Adrenal gland (tissue), 12 donors: Measurements from ENCODE around the gene PPM1J. TPM values are rescaled to one million over a fixed set of nuclear protein-coding genes. Genes with fewer than 3 reads are reported as not detected.
"Not testable (repeated sequence)": the region's sequence is repeated elsewhere in the genome, so short reads cannot be mapped to it uniquely, and the experiment has no call there.

Experiments used
- DNase-seq, 7 donors: peaks; one replicate each; pipeline ENCODE4 v3.0.0-alpha.2; 2019 to 2020
- H3K27ac ChIP-seq, 5 donors: fragments of 200-600 bp; sonication (generic) in 4 of 5; 1 replicate in 3 of 5; 2 replicates in 2 of 5; pipeline versions ENCODE4 v1.5.1 to v1.8.0; 2016 to 2020; ENCODE audit warnings: mild to moderate bottlenecking in 1 of 5
- H3K27me3 ChIP-seq: fragments of 200-600 bp; 2 replicates; pipeline ENCODE4 v1.8.0; 2021
- H3K36me3 ChIP-seq, 2 donors: fragments of 200-600 bp; replicated peaks in 1 of 2; 1 replicate in 1 of 2; 2 replicates in 1 of 2; pipeline versions ENCODE4 v1.5.1 to v1.8.0; 2018 to 2022
- H3K4me1 ChIP-seq, 2 donors: fragments of 200-600 bp; replicated peaks in 1 of 2; 1 replicate in 1 of 2; 2 replicates in 1 of 2; pipeline versions ENCODE4 v1.5.1 to v1.8.0; 2018 to 2021
- H3K4me3 ChIP-seq, 4 donors: fragments of 200-600 bp; sonication (generic) in 3 of 4; one replicate each; pipeline ENCODE4 v1.5.1; 2016 to 2018
- H3K9me3 ChIP-seq, 3 donors: fragments of 200-600 bp; sonication (generic) in 1 of 3; replicated peaks in 1 of 3; 1 replicate in 2 of 3; 2 replicates in 1 of 3; pipeline versions ENCODE4 v1.5.1 to v1.8.0; 2016 to 2021
- POLR2A ChIP-seq, 2 donors: fragments of 450-650 bp; IDR thresholded peaks; one replicate each; pipeline ENCODE4 v1.6.1; 2017; ENCODE audit warnings: antibody characterized with exemption in 2 of 2, mild to moderate bottlenecking in 2 of 2, moderate library complexity in 1 of 2
- WGBS, 4 donors: extraction: QIAGEN DNeasy Blood & Tissue Kit in 2 of 4; methylation state at CpG; one replicate each; pipeline versions ENCODE4 v1.1.5 to v1.1.7; 2013 to 2017; 5-methylcytosine and 5-hydroxymethylcytosine counted together
- intact Hi-C, 2 donors: fragments of 100-400 bp; cut with DNase I; formaldehyde crosslinking; loops; one replicate each; pipeline versions ENCODE4 v1.14.1 to v1.15.0; 2022 to 2023
- polyA plus RNA-seq, 3 donors: library from polyadenylated mRNA; stranded (reverse); fragments of 200-250 nt in 2 of 3; fragments of 350-450 nt in 1 of 3; fragmentation: Illumina TruSeq in 1 of 3; extraction: RNeasy Lipid Tissue Mini Kit (QIAGEN cat#74804) in 1 of 3; gene quantifications; one replicate each; pipeline ENCODE4 v1.2.3, GENCODE V29; 2013 to 2014
- total RNA-seq, 9 donors: library from RNA; depleted of rRNA in 4 of 9; stranded (reverse); fragments of >200 nt in 4 of 9; fragments of 120-200 nt in 1 of 9; fragmentation: NEBNext Ultra II Directional in 1 of 9; extraction: Animal tissue kit (Norgen Biotek cat#: 25700) in 1 of 9; gene quantifications; one replicate each; pipeline versions ENCODE4 v1.1.0 to v1.2.4, GENCODE V29; 2013 to 2023
- TF ChIP-seq, protein P1 (sequence below), 6 experiments: fragments of 450-650 bp in 4 of 6; fragments of 200-600 bp in 2 of 6; sonication (generic) in 1 of 6; IDR thresholded peaks; 1 replicate in 5 of 6; 2 replicates in 1 of 6; pipeline versions ENCODE4 v1.5.1 to v1.8.0; 2016 to 2021; ENCODE audit warnings: antibody characterized with exemption in 6 of 6, mild to moderate bottlenecking in 2 of 6, moderate library complexity in 1 of 6
- donor health status: healthy with polysubstance abuse.
- donor health status: Bipolar disorder and iron deficiency.
- donor health status: DM: yes; HTN: yes; CAD: no.
- donor health status: DM: no; HTN: no; CAD: no.
- donor health status: DM: no; HTN: no; CAD: no.
- donor health status: DM: yes; HTN: yes; CAD: no.

PPM1J gene
- total and polyA plus RNA-seq, 12 donors = 0.31 to 5.1 (median 1.0) TPM; not detected in 1

- no peaks in the 10 kb centered on the region for H3K4me1 ChIP-seq
- TF ChIP-seq POLR2A (IDR thresholded peaks at IDR 0.05) = no peak
- TF ChIP-seq, protein P1, sequence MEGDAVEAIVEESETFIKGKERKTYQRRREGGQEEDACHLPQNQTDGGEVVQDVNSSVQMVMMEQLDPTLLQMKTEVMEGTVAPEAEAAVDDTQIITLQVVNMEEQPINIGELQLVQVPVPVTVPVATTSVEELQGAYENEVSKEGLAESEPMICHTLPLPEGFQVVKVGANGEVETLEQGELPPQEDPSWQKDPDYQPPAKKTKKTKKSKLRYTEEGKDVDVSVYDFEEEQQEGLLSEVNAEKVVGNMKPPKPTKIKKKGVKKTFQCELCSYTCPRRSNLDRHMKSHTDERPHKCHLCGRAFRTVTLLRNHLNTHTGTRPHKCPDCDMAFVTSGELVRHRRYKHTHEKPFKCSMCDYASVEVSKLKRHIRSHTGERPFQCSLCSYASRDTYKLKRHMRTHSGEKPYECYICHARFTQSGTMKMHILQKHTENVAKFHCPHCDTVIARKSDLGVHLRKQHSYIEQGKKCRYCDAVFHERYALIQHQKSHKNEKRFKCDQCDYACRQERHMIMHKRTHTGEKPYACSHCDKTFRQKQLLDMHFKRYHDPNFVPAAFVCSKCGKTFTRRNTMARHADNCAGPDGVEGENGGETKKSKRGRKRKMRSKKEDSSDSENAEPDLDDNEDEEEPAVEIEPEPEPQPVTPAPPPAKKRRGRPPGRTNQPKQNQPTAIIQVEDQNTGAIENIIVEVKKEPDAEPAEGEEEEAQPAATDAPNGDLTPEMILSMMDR (IDR thresholded peaks at IDR 0.05) = no peak
- intact Hi-C loops = loop anchor here in 1 of 2 donors (10.0 kb wide), 1 partner anchor 315 kb away; no protein-coding TSS in a partner anchor
- DNase-seq = no peak
- no peaks in the 10 kb centered on the region for H3K36me3 ChIP-seq
- H3K4me3 ChIP-seq = no peak overlapping the region
- H3K9me3 ChIP-seq = no peaks in the 10 kb centered on the region
- 68 to 100% (median 78%) methylated on average over 1 of the region's 1 CpG for WGBS, 4 donors
- no peaks in the 10 kb centered on the region for H3K27me3 ChIP-seq
- H3K27ac ChIP-seq = no peak overlapping the region
Observed at GRCh38 chr1:112729909-112730308, 14.8 kb upstream of the PPM1J start.

- H3K36me3 ChIP-seq, H3K27me3 ChIP-seq, H3K4me3 ChIP-seq, H3K9me3 ChIP-seq, H3K27ac ChIP-seq, H3K4me1 ChIP-seq, DNase-seq: not testable (repeated sequence)
- intact Hi-C loops = loop anchor here in 1 of 2 donors (10.0 kb wide), 1 partner anchor 316 kb away; no protein-coding TSS in a partner anchor
- 78 to 82% (median 79%) methylated on average over 3 of the region's 3 CpGs for WGBS, 4 donors
Observed at GRCh38 chr1:112729011-112729410, 13.9 kb upstream of the PPM1J start.

DNA sequence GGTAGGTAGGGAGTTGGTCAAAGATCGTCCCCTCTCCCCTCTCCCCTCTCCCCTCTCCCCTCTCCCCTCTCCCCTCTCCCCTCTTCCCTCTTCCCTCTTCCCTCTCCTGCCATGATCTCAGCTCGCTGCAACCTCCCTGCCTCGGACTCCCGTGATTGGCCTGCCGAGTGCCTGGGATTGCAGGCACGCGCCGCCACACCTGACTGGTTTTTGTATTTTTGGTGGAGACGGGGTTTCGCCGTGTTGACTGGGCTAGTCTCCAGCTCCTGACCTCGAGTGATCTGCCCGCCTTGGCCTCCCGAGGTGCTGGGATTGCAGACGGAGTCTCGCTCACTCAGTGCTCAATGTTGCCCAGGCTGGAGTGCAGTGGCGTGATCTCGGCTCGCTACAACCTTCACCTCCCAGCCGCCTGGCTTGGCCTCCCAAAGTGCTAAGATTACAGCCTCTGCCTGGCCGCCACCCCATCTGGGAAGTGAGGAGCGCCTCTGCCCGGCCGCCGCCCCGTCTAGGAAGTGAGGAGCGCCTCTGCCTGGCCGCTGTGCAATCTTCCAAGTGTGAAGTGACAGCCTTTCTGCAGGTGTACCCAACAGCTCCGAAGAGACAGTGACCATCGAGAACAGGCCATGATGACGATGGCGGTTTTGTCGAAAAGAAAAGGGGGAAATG lies 13.3 kb upstream of the PPM1J start:
- not testable (repeated sequence) for H3K4me3 ChIP-seq, H3K4me1 ChIP-seq, H3K27ac ChIP-seq, H3K9me3 ChIP-seq, H3K27me3 ChIP-seq, DNase-seq, H3K36me3 ChIP-seq
- intact Hi-C loops = loop anchor here in 1 of 2 donors (10.0 kb wide), 1 partner anchor 316 kb away; no protein-coding TSS in a partner anchor
- WGBS, 4 donors = 91 to 93% (median 92%) methylated on average over 24 to 33 of the region's 33 CpGs

DNA sequence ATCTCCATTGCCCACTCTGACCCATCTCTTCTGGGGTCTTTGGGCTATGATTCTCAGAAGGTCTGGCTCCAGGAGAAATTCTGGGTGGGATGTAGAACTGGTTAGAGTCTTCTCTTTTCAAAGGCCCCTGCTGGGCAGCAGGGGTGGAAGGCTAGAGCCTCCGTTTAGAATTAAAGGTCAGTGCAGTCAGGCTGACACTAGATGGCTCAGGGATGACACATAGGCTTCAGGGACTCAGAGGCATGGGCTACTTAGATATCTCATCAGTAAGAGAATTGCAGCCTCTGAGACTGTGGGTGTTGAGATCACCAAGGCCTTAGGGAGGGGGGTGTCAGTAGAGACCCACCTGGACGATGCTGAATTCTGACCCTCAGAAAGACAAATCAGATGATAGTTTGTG lies 12.6 kb upstream of the PPM1J start:
- H3K27ac ChIP-seq = no peak overlapping the region
- H3K36me3 ChIP-seq = no peaks in the 10 kb centered on the region
- no peak for DNase-seq
- H3K27me3 ChIP-seq = no peaks in the 10 kb centered on the region
- WGBS, 4 donors = 29 to 83% (median 42%) methylated on average over 1 to 2 of the region's 2 CpGs
- intact Hi-C loops = loop anchor here in 1 of 2 donors (10.0 kb wide), 1 partner anchor 317 kb away; no protein-coding TSS in a partner anchor
- H3K4me1 ChIP-seq = peaks cover 0 to 6% of the 10 kb centered on the region in 2 donors
- TF ChIP-seq, protein P1 (IDR thresholded peaks at IDR 0.05) = no peak
- TF ChIP-seq POLR2A (IDR thresholded peaks at IDR 0.05) = no peak
- H3K9me3 ChIP-seq = no peaks in the 10 kb centered on the region
- no peak overlapping the region for H3K4me3 ChIP-seq

- intact Hi-C loops = loop anchor here in 1 of 2 donors (10.0 kb wide), 1 partner anchor 321 kb away; no protein-coding TSS in a partner anchor
- not testable (repeated sequence) for H3K27ac ChIP-seq, H3K9me3 ChIP-seq, H3K4me3 ChIP-seq, H3K4me1 ChIP-seq, H3K27me3 ChIP-seq, DNase-seq, H3K36me3 ChIP-seq
- 81 to 90% (median 86%) methylated on average over 2 to 3 of the region's 4 CpGs for WGBS, 4 donors
Observed at GRCh38 chr1:112724240-112724639, 9.1 kb upstream of the PPM1J start.

GRCh38 chr1:112723511-112723839 lies 8.3 kb upstream of the PPM1J start:
- intact Hi-C loops = loop anchor here in 1 of 2 donors (10.0 kb wide), 1 partner anchor 321 kb away; no protein-coding TSS in a partner anchor
- no peak for DNase-seq
- Histone ChIP-seq H3K27me3 (no peaks in the 10 kb centered on the region), H3K4me1 (peaks cover 0 to 9% of the 10 kb centered on the region in 2 donors), H3K27ac (no peak overlapping the region), H3K36me3 (no peaks in the 10 kb centered on the region), H3K9me3 (no peaks in the 10 kb centered on the region), H3K4me3 (no peak overlapping the region)
- no peak for TF ChIP-seq POLR2A (IDR thresholded peaks at IDR 0.05)
- TF ChIP-seq, protein P1 (IDR thresholded peaks at IDR 0.05) = no peak
- WGBS, 4 donors = 72 to 85% (median 80%) methylated on average over 8 of the region's 8 CpGs
